ENCODE measurements around the gene ATP8A2.

DNA sequence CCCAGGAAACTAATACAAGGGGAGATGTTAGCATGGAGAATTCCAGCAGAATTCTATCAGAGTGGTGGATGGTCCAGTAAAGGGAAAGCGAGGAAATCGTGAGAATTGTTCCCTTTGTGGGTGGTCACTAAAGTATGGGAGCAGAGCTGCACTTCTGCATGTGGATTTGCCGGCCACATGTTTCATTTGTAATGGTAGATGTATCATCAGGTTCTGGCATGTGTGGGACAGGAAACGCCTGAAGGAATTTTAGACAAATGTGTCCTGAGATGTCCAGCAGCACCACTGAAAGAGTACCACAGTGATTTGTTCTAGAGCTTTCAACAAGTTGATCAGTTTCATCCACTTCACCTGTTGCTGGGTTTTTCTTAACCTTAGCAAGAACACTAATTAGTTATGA lies 371.6 kb downstream of the ATP8A2 start:
- TF ChIP-seq MAX (IDR thresholded peaks at IDR 0.05), result no peak
- TF ChIP-seq, protein P1, sequence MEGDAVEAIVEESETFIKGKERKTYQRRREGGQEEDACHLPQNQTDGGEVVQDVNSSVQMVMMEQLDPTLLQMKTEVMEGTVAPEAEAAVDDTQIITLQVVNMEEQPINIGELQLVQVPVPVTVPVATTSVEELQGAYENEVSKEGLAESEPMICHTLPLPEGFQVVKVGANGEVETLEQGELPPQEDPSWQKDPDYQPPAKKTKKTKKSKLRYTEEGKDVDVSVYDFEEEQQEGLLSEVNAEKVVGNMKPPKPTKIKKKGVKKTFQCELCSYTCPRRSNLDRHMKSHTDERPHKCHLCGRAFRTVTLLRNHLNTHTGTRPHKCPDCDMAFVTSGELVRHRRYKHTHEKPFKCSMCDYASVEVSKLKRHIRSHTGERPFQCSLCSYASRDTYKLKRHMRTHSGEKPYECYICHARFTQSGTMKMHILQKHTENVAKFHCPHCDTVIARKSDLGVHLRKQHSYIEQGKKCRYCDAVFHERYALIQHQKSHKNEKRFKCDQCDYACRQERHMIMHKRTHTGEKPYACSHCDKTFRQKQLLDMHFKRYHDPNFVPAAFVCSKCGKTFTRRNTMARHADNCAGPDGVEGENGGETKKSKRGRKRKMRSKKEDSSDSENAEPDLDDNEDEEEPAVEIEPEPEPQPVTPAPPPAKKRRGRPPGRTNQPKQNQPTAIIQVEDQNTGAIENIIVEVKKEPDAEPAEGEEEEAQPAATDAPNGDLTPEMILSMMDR (IDR thresholded peaks at IDR 0.05; ENCODE audit: control extremely low read depth in 1 of 3, insufficient read depth in 1 of 3, low read depth in 1 of 3, low read length in 3 of 3), result no peak
- TF ChIP-seq SIN3A (conservative IDR thresholded peaks at IDR 0.05 in 1 of 2, IDR thresholded peaks at IDR 0.05 in 1 of 2; ENCODE audit: low read depth in 1 of 2, low read length in 2 of 2), result no peak
- no peak for TF ChIP-seq SP2 (IDR thresholded peaks at IDR 0.05; ENCODE audit: low read length)
- TF ChIP-seq YY1 (IDR thresholded peaks at IDR 0.05; ENCODE audit: low read depth, low read length), result no peak
- no peak for TF ChIP-seq SP4 (IDR thresholded peaks at IDR 0.05; ENCODE audit: low read length)
- no peak for TF ChIP-seq SUZ12 (IDR thresholded peaks at IDR 0.05; ENCODE audit: low read length)
- TF ChIP-seq EZH2 (IDR thresholded peaks at IDR 0.05; ENCODE audit: low read depth, low read length, severe bottlenecking), result no peak
- no peak for TF ChIP-seq EP300 (IDR thresholded peaks at IDR 0.05; ENCODE audit: borderline replicate concordance in 1 of 2, low read depth in 2 of 2, low read length in 2 of 2)
- no peak for TF ChIP-seq JUND (IDR thresholded peaks at IDR 0.05; ENCODE audit: low read length)
- no peak for TF ChIP-seq BRCA1 (IDR thresholded peaks at IDR 0.05; ENCODE audit: low read depth, low read length)
- TF ChIP-seq USF2 (IDR thresholded peaks at IDR 0.05; ENCODE audit: low read length), result no peak

Data from H1 (cell line).